ENCODE results near the gene TIGD1.

The TIGD1 gene

DNA sequence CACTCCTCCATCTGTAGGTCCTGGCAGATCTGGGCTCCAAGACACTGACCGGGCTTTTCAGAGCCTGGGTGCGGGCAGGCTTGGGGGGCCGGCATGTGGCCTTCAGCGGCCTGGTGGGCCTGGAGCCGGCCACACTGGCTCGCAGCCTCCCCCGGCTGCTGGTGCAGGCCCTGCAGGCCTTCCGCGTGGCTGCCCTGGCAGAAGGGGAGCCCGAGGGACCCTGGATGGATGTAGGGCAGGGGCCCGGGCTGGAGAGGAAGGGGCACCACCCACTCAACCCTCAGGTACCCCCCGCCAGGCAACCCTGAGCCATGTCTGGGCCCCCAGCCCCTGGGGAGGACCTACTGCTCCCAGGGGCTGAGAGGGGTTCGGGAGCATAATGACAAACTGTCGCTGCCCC lies 25.2 kb downstream of the TIGD1 start:
- H3K4me3 Mint-ChIP-seq = no peak overlapping the region
- ATAC-seq = no peak
- peaks cover 87% of the 10 kb centered on the region for H3K27me3 Mint-ChIP-seq

DNA sequence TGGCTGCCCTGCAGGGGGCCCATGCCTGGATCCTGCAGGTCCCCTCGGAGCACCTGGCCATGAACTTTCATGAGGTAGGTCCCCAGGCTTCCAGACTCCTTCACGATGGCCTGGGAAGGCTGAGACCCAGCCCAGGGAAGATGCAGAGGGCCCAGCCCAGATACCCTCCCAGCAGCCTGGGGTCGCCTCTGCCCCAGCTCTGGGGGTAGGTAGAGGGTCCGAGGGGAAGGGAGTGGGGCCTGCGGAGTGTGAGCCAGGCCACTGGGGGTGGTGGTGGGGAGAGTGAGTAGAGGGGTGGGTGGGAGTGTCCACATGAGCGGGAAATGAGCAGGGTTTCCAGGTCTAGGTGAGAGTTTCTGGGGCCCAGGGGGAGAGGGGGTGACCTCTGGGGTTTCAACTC lies 25.6 kb downstream of the TIGD1 start:
- no peak overlapping the region for H3K27ac Mint-ChIP-seq
- H3K9me3 Mint-ChIP-seq = no peaks in the 10 kb centered on the region
- peaks cover 87% of the 10 kb centered on the region for H3K27me3 Mint-ChIP-seq
- ATAC-seq = no peak
- no peak overlapping the region for H3K4me3 Mint-ChIP-seq
- H3K36me3 Mint-ChIP-seq = no peaks in the 10 kb centered on the region
- H3K4me1 Mint-ChIP-seq = peaks cover 26% of the 10 kb centered on the region

More for the DNA sequence above, 25.2 kb downstream of the TIGD1 start:
- Mint-ChIP-seq H3K36me3 (no peaks in the 10 kb centered on the region), H3K27ac (no peak overlapping the region), H3K4me1 (peaks cover 26% of the 10 kb centered on the region), H3K9me3 (no peaks in the 10 kb centered on the region)

DNA sequence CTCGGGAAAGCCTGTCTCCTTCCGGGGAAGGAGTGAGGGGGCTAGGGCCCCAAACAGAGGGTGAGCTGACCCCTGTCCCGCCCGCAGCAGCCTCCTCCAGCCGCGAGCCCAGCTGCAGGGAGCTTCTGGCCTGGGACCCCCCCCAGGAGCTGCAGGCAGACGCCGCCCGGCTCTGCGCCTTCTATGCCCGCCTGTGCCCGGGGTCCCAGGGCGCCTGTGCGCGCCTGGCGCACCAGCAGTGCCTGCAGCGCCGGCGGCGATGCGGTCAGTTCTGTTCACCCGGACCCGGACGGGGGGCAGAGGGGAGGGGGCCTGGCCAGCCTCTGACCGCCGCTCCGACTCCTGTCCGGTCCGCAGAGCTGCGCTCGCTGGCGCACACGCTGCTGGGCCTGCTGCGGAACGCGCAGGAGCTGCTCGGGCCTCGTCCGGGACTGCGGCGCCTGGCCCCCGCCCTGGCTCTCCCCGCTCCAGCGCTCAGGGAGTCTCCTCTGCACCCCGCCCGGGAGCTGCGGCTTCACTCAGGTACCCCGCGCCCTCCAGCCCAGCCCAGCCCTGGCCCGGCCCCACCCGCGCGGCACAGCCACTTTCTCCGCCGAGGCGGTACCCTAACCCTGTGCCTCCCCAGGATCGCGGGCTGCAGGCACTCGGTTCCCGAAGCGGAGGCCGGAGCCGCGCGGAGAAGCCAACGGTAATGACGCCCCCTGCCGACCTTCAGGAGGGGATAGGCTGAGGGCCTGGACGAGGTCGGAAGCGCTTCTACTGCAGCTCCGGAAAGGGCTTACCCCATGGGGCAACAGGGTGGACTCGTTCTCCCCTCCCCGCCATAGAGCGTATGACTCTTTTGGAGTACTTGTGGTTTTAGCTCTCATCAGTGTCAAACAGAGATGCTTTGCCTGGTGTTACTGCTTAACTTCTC lies 26.4 kb downstream of the TIGD1 start:
- no peaks in the 10 kb centered on the region for H3K9me3 Mint-ChIP-seq
- H3K4me1 Mint-ChIP-seq = peaks cover 26% of the 10 kb centered on the region
- H3K27ac Mint-ChIP-seq = no peak overlapping the region
- H3K4me3 Mint-ChIP-seq = peak overlapping the region; percentile 51
- no peaks in the 10 kb centered on the region for H3K36me3 Mint-ChIP-seq
- peaks cover 86% of the 10 kb centered on the region for H3K27me3 Mint-ChIP-seq
- no peak for ATAC-seq

DNA sequence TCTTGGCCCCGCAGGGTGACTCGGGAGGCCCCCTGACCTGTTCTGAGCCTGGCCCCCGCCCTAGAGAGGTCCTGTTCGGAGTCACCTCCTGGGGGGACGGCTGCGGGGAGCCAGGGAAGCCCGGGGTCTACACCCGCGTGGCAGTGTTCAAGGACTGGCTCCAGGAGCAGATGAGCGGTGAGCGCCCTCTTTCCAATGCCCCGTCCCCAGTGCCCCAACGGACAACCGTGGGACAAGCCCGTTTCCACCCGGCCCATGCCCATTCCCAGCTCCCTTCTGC lies 27.0 kb downstream of the TIGD1 start:
- no peaks in the 10 kb centered on the region for H3K9me3 Mint-ChIP-seq
- no peak for ATAC-seq
- peaks cover 26% of the 10 kb centered on the region for H3K4me1 Mint-ChIP-seq
- peaks cover 86% of the 10 kb centered on the region for H3K27me3 Mint-ChIP-seq
- H3K4me3 Mint-ChIP-seq = peak overlapping the region; percentile 23
- no peaks in the 10 kb centered on the region for H3K36me3 Mint-ChIP-seq
- no peak overlapping the region for H3K27ac Mint-ChIP-seq

DNA sequence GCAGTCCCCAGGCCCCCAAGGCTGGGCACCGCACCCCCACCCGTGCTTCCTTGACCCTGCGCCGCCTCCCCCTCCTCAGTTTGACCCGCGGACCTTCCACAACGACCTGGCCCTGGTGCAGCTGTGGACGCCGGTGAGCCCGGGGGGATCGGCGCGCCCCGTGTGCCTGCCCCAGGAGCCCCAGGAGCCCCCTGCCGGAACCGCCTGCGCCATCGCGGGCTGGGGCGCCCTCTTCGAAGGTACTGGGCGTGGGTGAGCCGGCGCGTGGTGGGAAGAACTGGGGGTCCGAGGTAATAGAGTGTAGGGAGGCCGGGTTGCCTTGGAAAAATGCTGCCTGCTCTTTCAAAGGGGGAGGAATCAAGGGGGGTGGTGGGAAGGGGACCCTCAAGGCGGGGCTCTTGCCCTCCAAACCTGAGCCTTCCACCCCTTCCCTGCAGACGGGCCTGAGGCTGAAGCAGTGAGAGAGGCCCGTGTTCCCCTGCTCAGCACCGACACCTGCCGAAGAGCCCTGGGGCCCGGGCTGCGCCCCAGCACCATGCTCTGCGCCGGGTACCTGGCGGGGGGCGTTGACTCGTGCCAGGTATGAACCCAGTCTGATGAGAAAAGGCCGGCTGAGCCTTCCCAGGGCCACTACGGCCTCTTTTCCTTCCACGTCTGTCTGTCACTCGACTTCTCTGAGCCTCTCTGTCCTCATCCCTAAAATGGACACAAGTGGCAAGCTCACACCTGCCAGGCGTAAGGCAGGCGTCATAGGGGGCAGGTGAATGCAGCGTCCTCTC lies 27.5 kb downstream of the TIGD1 start:
- H3K4me3 Mint-ChIP-seq = peak overlapping the region; percentile 23
- H3K9me3 Mint-ChIP-seq = no peaks in the 10 kb centered on the region
- peaks cover 26% of the 10 kb centered on the region for H3K4me1 Mint-ChIP-seq
- no peak for ATAC-seq
- no peak overlapping the region for H3K27ac Mint-ChIP-seq
- peaks cover 86% of the 10 kb centered on the region for H3K27me3 Mint-ChIP-seq
- no peaks in the 10 kb centered on the region for H3K36me3 Mint-ChIP-seq

DNA sequence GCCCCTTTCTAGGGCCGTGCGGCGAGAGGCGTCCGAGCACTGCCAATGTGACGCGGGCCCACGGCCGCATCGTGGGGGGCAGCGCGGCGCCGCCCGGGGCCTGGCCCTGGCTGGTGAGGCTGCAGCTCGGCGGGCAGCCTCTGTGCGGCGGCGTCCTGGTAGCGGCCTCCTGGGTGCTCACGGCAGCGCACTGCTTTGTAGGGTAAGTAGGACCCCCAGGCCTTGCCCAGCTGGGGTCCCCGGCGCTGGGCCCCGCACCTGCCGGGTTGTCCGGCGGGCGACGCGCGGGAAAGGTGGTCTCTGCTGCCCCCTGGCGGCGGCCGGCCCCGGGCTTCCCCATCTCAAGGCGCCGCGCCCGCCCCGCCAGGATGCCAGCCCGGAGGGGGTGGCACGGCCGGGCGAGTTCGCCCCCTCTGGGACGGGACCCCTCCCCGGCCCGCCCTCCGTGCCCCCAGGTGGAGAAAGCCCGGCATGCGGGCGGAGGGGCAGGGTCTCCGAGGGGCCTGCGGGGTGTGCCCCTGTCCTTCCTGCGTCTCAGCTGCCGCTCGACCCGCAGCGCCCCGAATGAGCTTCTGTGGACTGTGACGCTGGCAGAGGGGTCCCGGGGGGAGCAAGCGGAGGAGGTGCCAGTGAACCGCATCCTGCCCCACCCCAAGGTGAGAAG lies 28.3 kb downstream of the TIGD1 start:
- Mint-ChIP-seq H3K36me3 (no peaks in the 10 kb centered on the region), H3K27me3 (peaks cover 84% of the 10 kb centered on the region), H3K4me3 (no peak overlapping the region), H3K4me1 (peaks cover 26% of the 10 kb centered on the region), H3K9me3 (no peaks in the 10 kb centered on the region), H3K27ac (no peak overlapping the region)
- peak; percentile 62 for ATAC-seq

DNA sequence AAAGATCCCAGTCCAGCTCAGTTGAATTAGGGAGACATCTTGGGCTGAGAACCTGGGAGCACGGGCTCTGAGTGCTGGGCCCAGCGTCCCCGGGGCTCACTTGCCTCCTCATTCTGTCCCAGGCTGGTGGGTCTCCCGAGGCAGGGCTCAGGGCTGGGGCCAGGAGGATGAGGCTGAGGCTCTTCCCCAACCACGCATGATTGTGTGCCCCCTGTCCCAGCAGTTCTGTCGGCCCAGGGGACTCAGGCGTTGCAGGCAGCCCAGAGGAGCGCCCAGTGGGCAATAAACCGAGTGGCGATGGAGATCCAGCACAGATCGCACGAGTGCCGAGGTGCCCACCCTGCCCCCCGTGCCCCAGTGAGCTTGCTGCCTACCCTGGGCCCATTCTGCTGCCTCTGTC lies 29.3 kb downstream of the TIGD1 start:
- H3K27me3 Mint-ChIP-seq = peaks cover 79% of the 10 kb centered on the region
- no peak overlapping the region for H3K4me3 Mint-ChIP-seq
- no peaks in the 10 kb centered on the region for H3K9me3 Mint-ChIP-seq
- H3K27ac Mint-ChIP-seq = no peak overlapping the region
- H3K36me3 Mint-ChIP-seq = no peaks in the 10 kb centered on the region
- no peak for ATAC-seq
- peaks cover 26% of the 10 kb centered on the region for H3K4me1 Mint-ChIP-seq

DNA sequence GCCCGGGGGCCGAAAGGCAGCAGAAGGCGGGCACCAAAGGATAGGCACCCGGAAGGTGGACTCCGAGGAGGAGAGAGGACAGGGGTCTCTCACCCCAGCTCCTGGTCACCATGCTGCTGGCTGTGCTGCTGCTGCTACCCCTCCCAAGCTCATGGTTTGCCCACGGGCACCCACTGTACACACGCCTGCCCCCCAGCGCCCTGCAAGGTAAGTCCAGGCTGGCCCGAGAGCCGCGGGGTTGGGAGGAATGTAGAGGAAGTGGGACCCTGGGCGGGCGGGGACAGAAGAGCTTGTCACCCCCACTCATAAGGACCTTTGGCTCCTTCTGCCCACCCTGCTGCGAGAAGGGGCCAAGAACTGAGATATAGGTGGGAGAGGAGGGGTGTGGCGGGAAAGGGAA lies 29.9 kb downstream of the TIGD1 start:
- H3K9me3 Mint-ChIP-seq = no peaks in the 10 kb centered on the region
- no peak for ATAC-seq
- H3K4me3 Mint-ChIP-seq = no peak overlapping the region
- no peak overlapping the region for H3K27ac Mint-ChIP-seq
- no peaks in the 10 kb centered on the region for H3K36me3 Mint-ChIP-seq
- H3K27me3 Mint-ChIP-seq = peaks cover 75% of the 10 kb centered on the region
- peaks cover 26% of the 10 kb centered on the region for H3K4me1 Mint-ChIP-seq

DNA sequence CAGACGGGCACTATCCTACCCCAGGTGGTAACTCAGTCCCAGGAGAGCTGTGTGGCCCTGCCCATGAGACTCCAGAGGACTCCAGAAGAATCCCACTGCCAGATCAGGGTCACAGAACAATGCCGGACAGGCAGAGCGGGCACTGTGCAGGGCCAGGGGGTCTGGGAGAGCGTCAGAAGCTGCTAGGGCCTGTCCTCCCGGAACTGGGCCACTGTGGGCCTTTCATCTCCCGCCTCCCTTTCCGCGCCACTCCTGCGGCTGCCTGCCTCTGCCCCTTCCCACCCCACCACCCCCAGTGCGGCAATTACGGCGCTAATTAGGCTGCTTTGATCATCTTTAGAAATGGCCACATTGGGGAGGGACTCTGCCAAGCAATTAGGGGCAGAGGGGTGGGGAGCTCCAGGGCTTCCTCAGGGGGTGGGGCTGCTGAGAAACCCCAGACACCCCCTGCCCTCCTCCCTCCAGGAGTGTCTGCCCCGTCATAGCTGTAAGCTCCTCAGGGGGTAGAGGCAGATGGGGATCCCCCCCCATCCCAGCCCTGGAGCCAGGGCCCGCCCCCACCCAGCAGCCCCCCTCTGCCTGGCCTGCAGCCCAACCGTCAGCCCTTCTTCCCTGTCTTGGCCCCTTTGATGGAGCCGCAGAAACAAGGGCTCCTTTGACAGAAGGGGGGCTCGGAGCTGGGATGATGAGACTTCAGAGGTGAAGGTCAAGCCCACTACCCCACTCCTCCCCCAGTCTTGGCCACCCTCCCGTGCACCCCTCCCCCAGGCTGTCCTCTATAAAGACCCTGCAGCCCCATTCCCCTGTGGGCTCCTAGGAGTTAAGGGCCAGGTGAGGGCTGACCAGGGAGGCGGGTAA lies 30.5 kb downstream of the TIGD1 start, which contains the start of gene PRSS56:
PRSS56 (plus strand) TSS at position 808 of the 858 bp plus-strand sequence. CDS start 211 bp downstream, outside the sequence.
- Mint-ChIP-seq H3K27me3 (peaks cover 73% of the 10 kb centered on the region), H3K9me3 (no peaks in the 10 kb centered on the region), H3K36me3 (no peaks in the 10 kb centered on the region), H3K4me1 (peaks cover 26% of the 10 kb centered on the region), H3K27ac (no peak within 1 kb of the TSS), H3K4me3 (no peak within 1 kb of the TSS)
- ATAC-seq = no peak

DNA sequence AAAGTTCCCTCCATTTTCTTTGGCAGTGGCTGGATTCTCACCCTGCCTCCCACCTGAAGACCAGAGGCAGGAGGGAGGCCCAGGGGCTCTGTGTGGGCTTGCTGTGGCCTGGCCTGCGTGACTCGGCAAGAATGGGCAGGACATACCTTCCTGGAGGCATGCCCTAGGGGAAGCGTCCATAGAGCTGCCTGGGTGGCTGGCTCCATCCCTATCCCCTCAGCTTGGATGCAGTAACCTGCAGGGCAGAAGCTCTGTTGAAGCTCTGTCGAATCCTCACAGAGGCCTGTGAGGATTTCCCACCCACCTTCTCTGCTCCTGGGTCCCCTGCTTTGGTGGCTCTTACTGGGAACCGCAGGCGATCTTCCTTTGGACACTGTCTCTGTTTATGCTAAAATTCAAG lies 31.5 kb downstream of the TIGD1 start:
- ATAC-seq = no peak
- peaks cover 73% of the 10 kb centered on the region for H3K27me3 Mint-ChIP-seq
- peaks cover 18% of the 10 kb centered on the region for H3K4me1 Mint-ChIP-seq
- no peaks in the 10 kb centered on the region for H3K36me3 Mint-ChIP-seq
- H3K9me3 Mint-ChIP-seq = no peaks in the 10 kb centered on the region
- H3K4me3 Mint-ChIP-seq = no peak overlapping the region
- no peak overlapping the region for H3K27ac Mint-ChIP-seq

DNA sequence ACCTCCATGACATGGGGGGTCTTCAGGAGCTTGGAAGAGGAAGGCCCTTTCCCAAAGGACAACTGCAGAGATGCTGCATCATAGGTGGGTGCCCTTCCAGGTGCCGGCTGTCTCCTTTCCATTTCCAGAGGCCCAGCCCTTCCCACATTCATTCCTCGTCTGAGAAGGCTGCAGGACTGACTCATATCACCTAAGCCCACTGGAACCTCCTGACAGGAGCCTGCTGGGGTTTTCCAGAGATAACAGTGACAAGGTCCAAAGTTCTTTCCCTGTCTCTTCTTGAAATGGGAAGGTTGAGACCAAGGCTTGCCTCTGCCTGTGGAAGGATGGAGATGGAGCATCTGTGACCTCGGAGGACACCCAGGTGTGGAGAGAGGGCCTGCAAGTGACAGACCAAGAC lies 33.8 kb downstream of the TIGD1 start:
- Mint-ChIP-seq H3K4me3 (no peak overlapping the region), H3K36me3 (no peaks in the 10 kb centered on the region), H3K9me3 (no peaks in the 10 kb centered on the region), H3K4me1 (peaks cover 4% of the 10 kb centered on the region), H3K27me3 (peaks cover 75% of the 10 kb centered on the region), H3K27ac (no peak overlapping the region)
- no peak for ATAC-seq

DNA sequence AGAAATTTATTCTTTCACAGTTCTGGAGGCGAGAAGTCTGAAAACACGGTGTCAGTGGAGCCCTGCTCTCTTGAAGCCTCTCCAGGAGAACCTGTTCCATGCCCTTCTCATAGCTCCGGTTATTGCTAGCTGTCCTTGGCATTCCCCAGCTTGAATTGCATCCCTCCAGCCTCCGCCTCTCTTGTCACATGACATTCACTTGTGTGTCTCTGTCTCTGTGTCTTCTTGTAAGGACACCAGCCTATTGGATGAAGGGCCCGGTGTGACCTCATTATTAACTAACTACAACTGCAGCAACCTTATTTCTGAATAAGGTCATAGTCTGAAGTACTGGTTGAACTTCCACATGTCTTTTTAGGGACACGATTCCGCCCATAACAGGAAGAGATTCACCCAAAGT lies 34.7 kb downstream of the TIGD1 start:
- no peak overlapping the region for H3K27ac Mint-ChIP-seq
- ATAC-seq = no peak
- H3K36me3 Mint-ChIP-seq = no peaks in the 10 kb centered on the region
- peaks cover 66% of the 10 kb centered on the region for H3K27me3 Mint-ChIP-seq
- H3K4me1 Mint-ChIP-seq = no peaks in the 10 kb centered on the region
- no peaks in the 10 kb centered on the region for H3K9me3 Mint-ChIP-seq
- no peak overlapping the region for H3K4me3 Mint-ChIP-seq

DNA sequence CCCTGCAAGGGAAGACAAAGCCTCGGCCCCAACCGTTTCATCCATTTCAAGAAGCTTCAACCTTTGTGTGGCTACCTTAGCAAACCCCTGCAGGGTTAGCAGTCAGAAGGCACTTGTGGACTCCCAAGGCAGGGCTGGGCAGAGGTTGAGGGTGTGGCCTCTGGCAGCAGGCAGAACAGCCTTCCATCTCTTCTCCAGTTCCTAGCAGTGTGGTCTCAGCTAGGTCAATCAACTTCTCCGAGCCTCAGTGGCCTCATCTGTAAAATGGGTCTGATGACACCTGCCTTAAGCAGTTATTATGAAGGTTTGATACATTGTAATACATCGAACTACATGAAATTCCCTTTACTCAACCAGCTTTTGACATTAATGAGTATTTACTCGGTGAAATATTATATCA lies 37.0 kb downstream of the TIGD1 start:
- Mint-ChIP-seq H3K9me3 (peaks cover 3% of the 10 kb centered on the region), H3K27ac (no peak overlapping the region), H3K36me3 (no peaks in the 10 kb centered on the region), H3K4me1 (no peaks in the 10 kb centered on the region), H3K27me3 (peaks cover 43% of the 10 kb centered on the region), H3K4me3 (no peak overlapping the region)
- no peak for ATAC-seq

DNA sequence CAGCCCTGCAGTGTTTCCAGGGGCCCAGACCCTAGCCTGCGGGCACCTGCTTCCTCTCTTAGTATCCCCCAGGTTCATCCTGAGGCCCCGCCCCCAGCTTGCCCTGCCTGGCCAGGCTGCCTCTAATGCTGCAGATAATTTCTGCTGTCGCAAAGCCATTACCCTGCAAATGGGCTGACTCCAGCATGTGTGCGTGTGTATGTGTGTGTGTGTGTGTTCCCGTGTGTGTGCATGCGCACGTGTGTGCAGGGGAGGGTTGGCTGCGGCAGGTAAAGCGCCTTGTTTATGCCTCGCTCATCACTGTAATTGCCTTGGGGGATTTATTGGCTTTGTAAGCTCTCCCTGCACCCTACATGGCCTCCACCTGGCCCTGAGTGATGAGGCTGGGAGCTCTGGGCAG lies 37.8 kb downstream of the TIGD1 start:
- no peak overlapping the region for H3K27ac Mint-ChIP-seq
- no peak overlapping the region for H3K4me3 Mint-ChIP-seq
- no peaks in the 10 kb centered on the region for H3K4me1 Mint-ChIP-seq
- peaks cover 3% of the 10 kb centered on the region for H3K9me3 Mint-ChIP-seq
- no peaks in the 10 kb centered on the region for H3K36me3 Mint-ChIP-seq
- H3K27me3 Mint-ChIP-seq = peaks cover 37% of the 10 kb centered on the region
- no peak for ATAC-seq
